Raji (cell line): Measurements from ENCODE around the gene ZDHHC11.

Experiments used
- POLR2A ChIP-seq: IDR thresholded peaks from 2 replicates; pipeline ENCODE4 v1.6.1; 2011; ENCODE audit warnings: low read depth, low read length, control low read depth; ENCODE audit not compliant: insufficient read depth

Gene ZDHHC11

GRCh38 chr5:883475-884181 lies 32.8 kb upstream of the ZDHHC11 start:
- TF ChIP-seq POLR2A = no peak

- no peak for TF ChIP-seq POLR2A
Observed at GRCh38 chr5:882253-883183, 31.7 kb upstream of the ZDHHC11 start.

- TF ChIP-seq POLR2A = no peak
Observed at GRCh38 chr5:881551-881935, 30.8 kb upstream of the ZDHHC11 start.

- no peak for TF ChIP-seq POLR2A
Observed at GRCh38 chr5:880816-881550, 30.2 kb upstream of the ZDHHC11 start.

- no peak for TF ChIP-seq POLR2A
Observed at GRCh38 chr5:878125-878524, 27.3 kb upstream of the ZDHHC11 start.

- no peak for TF ChIP-seq POLR2A
Observed at GRCh38 chr5:876398-877365, 25.9 kb upstream of the ZDHHC11 start.

GRCh38 chr5:875931-876330 lies 25.1 kb upstream of the ZDHHC11 start:
- TF ChIP-seq POLR2A = no peak

GRCh38 chr5:873328-873727 lies 22.5 kb upstream of the ZDHHC11 start:
- TF ChIP-seq POLR2A = no peak

- TF ChIP-seq POLR2A = no peak
Observed at GRCh38 chr5:872301-872700, 21.5 kb upstream of the ZDHHC11 start.

GRCh38 chr5:871596-872298 lies 21.0 kb upstream of the ZDHHC11 start:
- no peak for TF ChIP-seq POLR2A

GRCh38 chr5:870956-871355 lies 20.2 kb upstream of the ZDHHC11 start:
- TF ChIP-seq POLR2A = no peak

- TF ChIP-seq POLR2A = no peak
Observed at GRCh38 chr5:868428-869135, 17.8 kb upstream of the ZDHHC11 start.

GRCh38 chr5:867300-867870 lies 16.6 kb upstream of the ZDHHC11 start:
- no peak for TF ChIP-seq POLR2A
